Measurements from ENCODE around the gene MTX2.

The MTX2 gene

GRCh38 chr2:176269319-176270099 lies at the start of gene MTX2:
TSS of gene MTX2 (plus strand) at chr2:176269442. CDS start at chr2:176269630, 188 bp downstream.
- peak; percentile 52 to 72 (median 66) for DNase-seq (ENCODE audit: low read depth in 4 of 4, low spot score in 1 of 4)

GRCh38 chr2:176227874-176228273 lies 41.4 kb upstream of the MTX2 start:
- no peak for DNase-seq (ENCODE audit: low read depth in 4 of 4, low spot score in 1 of 4)

DNA sequence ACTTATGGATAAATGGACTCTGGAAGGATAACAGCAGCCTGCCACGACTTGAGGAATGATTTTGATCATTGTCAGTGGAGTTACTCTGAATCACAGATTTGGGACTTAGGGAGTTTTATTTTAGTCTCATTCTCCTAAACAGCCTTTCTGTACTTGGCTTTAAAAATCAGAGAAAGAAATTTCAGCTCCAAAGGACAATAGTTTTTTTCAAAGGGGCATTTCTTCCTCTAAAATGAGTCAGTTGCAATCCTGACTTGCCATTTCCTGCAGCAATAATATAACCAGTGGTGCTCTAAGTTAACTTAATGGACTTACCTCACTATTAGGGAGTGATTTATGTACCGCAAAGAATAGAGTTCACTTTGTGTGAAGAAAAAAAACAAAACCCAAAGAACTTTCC lies 35.1 kb upstream of the MTX2 start:
- no peak for DNase-seq (ENCODE audit: low read depth in 4 of 4, low spot score in 1 of 4)

- no peak for DNase-seq (ENCODE audit: low read depth in 4 of 4, low spot score in 1 of 4)
Observed at GRCh38 chr2:176234940-176235339, 34.3 kb upstream of the MTX2 start.

DNA sequence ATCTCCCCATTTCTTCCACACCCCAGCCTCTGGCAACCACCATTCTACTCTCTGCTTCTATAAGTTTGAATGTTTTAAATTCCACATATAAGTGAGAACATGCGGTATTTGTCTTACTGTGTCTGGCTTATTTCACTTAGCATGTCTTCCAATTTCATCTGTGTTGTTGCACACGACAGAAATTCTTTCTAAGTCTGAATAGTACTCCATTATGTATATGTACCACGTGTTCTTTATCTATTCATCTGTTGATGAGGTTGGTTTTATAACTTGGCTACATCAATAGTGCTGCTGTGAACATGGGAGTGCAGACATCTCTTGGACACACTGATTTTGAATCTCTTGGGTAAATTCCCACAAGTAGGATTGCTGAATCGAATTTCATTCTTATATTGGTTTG lies 31.8 kb upstream of the MTX2 start:
- no peak for DNase-seq (ENCODE audit: low read depth in 4 of 4, low spot score in 1 of 4)

- DNase-seq (ENCODE audit: low read depth in 4 of 4, low spot score in 1 of 4) = no peak
Observed at GRCh38 chr2:176239031-176239430, 30.2 kb upstream of the MTX2 start.

GRCh38 chr2:176240301-176240700 lies 28.9 kb upstream of the MTX2 start:
- no peak for DNase-seq (ENCODE audit: low read depth in 4 of 4, low spot score in 1 of 4)

GRCh38 chr2:176242276-176242675 lies 27.0 kb upstream of the MTX2 start:
- no peak for DNase-seq (ENCODE audit: low read depth in 4 of 4, low spot score in 1 of 4)

GRCh38 chr2:176246331-176246730 lies 22.9 kb upstream of the MTX2 start:
- DNase-seq (ENCODE audit: low read depth in 4 of 4, low spot score in 1 of 4) = no peak

DNA sequence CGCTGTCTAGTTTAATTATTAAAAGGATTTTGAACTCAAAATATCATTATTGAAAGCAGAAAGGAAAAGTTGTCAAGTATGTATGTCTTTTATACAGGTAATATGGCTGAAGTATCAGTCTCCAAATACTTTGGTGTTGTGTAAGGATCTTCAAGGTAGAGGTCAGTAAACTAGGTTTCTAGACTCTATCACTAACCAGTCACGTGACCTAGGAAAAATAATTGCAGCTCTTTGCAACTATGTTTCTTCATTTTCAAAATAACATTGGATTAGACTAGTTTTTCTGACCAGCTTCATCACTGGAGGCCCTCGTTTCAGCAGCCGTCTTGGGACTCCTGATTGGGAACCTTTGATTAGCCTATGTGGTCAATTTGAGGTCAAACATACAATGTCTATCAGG lies 21.4 kb upstream of the MTX2 start:
- no peak for DNase-seq (ENCODE audit: low read depth in 4 of 4, low spot score in 1 of 4)

DNA sequence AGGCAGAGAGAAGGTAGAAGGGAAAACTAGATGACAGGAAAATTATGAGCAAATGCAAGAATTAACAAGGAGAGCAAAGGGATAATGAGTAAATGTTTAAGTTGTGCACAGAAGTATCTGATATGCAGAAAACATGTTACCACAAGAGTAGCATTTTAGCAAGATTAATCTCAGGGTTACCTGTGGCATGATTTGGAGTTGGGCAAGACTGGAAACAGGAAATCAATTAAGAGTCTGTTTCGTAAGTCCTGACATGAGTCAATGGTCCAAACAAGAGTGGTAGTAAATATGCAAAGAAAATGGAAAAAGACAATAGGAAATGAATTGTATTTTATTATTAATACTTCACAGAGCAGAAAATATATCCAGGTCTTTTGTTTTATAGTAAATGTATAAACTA lies 17.3 kb upstream of the MTX2 start:
- DNase-seq (ENCODE audit: low read depth in 4 of 4, low spot score in 1 of 4) = no peak

DNA sequence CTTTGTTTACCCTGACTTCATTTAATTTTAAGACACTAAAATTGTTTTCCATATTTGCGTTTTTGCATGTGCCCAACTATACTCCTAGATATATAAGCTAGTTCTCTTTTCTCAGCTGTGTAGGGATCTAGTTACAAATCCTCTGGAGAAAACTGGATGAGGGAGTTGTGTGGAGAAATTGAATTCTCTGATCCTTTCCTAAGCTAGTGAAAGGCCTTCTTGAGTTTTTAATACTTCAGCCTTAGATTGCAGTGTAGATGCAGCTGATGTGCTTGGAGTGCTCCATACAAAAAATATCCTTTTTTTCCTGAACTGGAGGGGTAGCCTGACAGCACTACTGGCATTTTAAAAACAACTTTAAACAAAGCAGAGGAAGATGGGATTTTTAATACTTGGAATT lies 8.6 kb upstream of the MTX2 start:
- DNase-seq (ENCODE audit: low read depth in 4 of 4, low spot score in 1 of 4) = no peak

- no peak for DNase-seq (ENCODE audit: low read depth in 4 of 4, low spot score in 1 of 4)
Observed at GRCh38 chr2:176261136-176261535, 8.1 kb upstream of the MTX2 start.

DNA sequence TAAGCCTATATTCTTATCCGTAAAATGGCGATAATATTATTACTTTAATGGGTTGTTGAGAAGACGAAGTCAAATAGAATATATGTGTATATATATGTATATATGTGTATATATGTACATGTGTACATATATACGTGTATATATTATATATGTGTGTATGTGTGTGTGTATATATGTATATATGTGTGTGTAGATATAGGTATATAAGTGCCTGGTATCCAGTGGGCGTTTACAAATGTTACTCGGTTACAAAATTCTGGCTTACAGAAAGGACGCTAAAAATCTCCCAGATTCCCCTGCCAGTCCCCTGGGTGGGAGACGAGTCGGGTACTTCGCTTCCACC lies 295 bp upstream of the MTX2 start:
- DNase-seq (ENCODE audit: low read depth in 4 of 4, low spot score in 1 of 4) = no peak

- no peak for DNase-seq (ENCODE audit: low read depth in 4 of 4, low spot score in 1 of 4)
Observed at GRCh38 chr2:176270100-176270750, 983 bp downstream of the MTX2 start.

DNA sequence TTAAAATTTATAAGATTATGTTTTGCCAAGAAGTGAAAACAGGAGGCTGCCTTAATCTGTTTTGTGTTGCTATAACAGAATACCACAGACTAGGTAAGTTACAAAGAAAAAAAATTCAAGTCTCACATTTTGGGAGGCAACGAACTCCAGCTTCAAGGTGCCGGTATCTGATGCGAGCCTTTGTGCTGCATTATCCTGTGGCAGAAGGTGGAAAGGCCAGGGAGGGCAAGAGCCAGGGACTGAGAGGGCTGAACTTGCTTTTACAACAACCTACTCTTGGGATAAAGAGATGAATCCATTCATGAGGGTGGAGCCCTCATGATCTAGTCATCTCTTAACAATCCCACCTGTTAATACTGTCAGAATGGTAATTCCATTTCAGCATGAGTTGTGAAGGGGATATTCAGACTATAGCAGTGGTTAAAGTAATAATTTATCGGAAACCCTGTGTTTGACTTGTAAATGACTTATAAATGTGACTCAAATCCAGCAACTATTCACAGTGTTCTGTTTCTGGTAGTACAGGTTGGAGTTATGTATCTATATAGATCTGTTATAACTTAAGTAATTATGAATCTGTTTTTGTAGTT lies 3.7 kb downstream of the MTX2 start:
- DNase-seq (ENCODE audit: low read depth in 4 of 4, low spot score in 1 of 4) = no peak

DNA sequence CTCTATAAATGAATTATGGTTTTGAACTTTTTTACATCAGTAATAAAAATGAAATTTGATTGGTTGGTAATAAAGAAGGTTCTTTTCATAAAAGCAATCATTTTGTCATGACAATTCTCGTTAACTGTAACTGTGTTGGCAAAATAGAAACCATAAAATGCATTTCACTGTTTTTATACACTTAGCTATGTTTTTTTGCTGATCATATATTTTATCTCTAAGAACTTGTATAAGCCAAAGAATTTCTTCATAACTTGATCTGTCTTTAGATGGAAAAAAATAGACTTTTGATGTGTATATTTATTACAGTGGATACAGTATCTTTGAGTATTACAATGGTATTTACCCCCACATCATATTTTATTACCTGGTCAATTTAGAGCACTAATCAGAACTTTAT lies 9.7 kb downstream of the MTX2 start:
- DNase-seq (ENCODE audit: low read depth in 4 of 4, low spot score in 1 of 4) = no peak

- DNase-seq (ENCODE audit: low read depth in 4 of 4, low spot score in 1 of 4) = no peak
Observed at GRCh38 chr2:176280156-176280555, 10.9 kb downstream of the MTX2 start.

- DNase-seq (ENCODE audit: low read depth in 4 of 4, low spot score in 1 of 4) = no peak
Observed at GRCh38 chr2:176280867-176281658, 11.8 kb downstream of the MTX2 start.

DNA sequence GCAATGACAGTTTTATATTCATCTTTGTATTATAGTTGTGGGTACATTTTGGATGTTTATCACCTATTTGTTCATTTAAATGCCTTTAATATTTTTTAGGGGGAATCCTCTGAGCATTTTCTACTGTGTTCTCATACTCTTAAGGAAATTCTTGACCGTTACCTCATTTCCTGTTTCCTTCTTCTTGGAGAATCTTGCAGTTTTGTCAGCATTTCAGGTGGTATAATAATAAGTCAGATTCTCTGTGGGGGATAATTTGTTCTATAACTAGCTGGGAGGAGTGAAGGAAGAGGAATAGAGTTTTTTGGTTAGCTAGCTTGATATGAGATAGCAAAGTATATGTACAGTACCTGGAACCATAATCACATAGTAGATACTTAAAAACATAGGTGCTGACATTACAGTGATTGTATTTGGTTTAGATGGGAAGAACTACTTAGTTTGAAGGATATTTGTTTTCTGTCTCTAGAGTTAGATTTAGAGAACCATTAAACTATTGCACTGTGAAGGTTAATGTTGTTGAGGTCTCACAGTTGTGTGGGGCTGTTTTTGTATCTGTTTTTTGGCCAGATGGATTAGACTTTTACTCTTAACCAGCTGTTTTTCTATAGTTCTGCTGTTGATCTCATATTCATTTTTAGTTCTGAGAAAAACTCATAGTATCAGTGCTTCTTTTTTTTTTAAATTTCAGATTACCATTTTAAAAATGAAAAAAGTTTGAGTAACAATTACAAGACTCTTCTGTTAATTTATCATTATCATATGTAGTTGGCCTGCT lies 14.2 kb downstream of the MTX2 start:
- no peak for DNase-seq (ENCODE audit: low read depth in 4 of 4, low spot score in 1 of 4)

DNA sequence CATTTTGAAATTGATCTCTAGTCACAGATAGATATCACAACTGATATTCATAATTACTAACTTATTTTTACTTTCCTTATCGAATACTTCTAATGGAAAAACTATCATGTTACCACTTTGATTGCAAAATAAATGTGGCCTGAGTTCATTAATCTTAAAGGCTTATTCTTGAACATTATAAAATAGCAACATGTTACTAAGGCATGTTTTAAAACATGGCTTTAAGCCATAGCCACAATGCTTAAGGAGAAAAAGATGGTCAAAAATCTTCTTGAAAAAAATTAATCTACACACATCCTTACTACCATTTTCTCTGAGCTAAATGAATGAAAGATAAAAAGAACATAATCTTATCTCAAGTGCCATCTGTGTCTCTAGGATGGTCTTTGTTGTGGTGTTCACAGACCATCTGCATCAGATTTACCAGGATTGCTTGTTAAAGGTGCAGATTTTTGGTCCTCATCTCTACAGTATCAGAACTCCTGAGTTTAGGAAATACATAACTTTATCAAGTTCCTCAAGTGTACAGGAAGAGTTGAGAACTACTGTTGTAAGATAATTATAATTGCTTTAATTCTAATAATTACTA lies 15.3 kb downstream of the MTX2 start:
- DNase-seq (ENCODE audit: low read depth in 4 of 4, low spot score in 1 of 4) = no peak
